ENCODE measurements around the gene RASAL2.
"Not testable (repeated sequence)": the region's sequence is repeated elsewhere in the genome, so short reads cannot be mapped to it uniquely, and the experiment has no call there.

Gene RASAL2

DNA sequence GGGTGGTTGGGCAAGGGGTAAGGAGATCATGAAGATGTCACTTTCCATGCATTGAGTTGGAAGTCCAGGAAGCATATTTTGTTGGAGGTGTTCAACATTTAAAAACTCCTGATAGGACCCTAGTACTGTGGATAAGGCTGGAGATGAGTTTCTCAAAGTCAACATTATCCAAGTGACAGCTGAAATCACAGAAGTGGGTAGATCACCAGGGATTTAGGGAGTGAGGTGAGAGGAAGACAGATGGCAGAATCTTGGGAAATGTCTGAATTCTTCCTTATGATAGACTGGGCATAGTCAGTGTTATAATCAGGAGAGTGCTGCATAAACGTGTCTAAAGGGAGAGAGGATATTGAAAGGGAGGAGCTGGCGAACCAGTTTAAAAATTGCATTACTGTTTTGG lies 5.3 kb upstream of the RASAL2 start:
- H3K4me3 ChIP-seq (ENCODE audit: low read depth, low read length): no peak overlapping the region
- TF ChIP-seq, protein P1, sequence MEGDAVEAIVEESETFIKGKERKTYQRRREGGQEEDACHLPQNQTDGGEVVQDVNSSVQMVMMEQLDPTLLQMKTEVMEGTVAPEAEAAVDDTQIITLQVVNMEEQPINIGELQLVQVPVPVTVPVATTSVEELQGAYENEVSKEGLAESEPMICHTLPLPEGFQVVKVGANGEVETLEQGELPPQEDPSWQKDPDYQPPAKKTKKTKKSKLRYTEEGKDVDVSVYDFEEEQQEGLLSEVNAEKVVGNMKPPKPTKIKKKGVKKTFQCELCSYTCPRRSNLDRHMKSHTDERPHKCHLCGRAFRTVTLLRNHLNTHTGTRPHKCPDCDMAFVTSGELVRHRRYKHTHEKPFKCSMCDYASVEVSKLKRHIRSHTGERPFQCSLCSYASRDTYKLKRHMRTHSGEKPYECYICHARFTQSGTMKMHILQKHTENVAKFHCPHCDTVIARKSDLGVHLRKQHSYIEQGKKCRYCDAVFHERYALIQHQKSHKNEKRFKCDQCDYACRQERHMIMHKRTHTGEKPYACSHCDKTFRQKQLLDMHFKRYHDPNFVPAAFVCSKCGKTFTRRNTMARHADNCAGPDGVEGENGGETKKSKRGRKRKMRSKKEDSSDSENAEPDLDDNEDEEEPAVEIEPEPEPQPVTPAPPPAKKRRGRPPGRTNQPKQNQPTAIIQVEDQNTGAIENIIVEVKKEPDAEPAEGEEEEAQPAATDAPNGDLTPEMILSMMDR (IDR thresholded peaks at IDR 0.05; ENCODE audit: control insufficient read depth, extremely low read depth, insufficient read depth): no peak
- DNase-seq (ENCODE audit: low read depth): no peak

GRCh38 chr1:178091454-178091853 lies 2.5 kb upstream of the RASAL2 start:
- DNase-seq (ENCODE audit: low read depth); H3K4me3 ChIP-seq (ENCODE audit: low read depth, low read length): not testable (repeated sequence)

DNA sequence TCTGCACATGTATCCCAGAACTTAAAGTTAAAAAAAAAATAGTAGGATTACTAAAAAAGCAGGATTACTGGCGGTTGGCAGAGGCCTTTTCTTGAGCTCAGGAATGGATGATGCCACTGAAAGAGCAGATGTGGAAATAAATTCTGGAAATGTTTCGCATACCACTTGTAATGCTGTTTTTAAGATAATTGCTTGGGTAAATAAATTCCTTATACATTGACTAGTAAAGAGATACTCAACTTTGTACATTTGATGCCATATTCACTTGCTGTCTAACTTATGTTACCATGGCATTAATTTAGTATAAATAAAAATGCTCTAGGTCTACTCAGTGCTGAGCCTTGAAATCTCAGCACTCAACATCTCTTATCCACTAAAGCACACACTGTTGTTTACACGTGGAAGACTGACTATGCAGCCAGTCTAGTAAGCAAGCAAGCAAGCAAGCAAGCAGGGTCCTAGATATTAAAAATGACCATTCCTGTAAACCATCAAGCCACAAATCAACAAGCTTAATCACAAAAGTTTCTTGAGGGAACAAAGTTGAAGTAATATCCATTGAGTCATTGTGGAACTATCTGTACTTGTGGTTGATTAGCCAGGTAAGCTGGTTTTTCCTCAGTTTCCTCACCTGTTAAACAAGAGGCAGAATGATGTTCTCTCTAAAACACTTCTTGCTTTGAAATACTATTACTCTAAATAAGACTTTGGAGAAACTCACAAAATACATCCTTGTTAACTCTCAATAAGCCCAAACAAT lies 1.7 kb upstream of the RASAL2 start:
- peak overlapping the region; percentile 79; the same call in 1 of the 2 replicates for H3K4me3 ChIP-seq (ENCODE audit: low read depth, low read length)
- no peak for DNase-seq (ENCODE audit: low read depth)
- TF ChIP-seq, protein P1 (IDR thresholded peaks at IDR 0.05; ENCODE audit: control insufficient read depth, extremely low read depth, insufficient read depth): no peak

DNA sequence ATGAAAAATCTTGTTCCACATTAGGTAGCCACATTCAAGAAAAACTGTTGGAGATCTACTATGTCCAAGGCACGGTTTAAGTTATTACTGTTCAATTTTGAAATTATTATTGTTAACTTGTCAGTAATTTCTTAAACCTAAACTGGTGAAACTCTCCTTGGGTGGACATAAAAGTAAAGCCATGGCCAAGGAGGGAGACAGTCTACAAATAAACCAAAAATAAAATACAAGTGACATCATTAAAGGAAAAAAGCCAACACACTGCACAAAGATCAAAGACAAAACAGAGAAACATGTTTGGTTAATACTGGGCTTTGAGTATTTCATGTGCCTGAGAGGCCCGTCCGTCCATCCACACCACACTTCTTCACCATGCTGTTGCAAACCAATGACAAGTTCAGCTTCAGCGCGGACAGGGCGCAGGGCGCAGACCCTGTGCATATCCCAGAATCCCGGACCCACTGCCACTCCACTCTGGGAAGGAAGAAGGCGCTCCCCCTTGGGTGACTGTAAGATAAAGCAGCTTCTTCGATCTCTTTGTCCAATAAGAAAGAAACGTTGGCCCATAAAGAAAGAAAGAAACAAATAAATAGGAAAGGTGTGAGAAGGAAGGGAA lies 918 bp upstream of the RASAL2 start:
- DNase-seq (ENCODE audit: low read depth): no peak
- TF ChIP-seq, protein P1 (IDR thresholded peaks at IDR 0.05; ENCODE audit: control insufficient read depth, extremely low read depth, insufficient read depth): 0 out of 2 replicates have a peak, but pooled peaks have one; percentile 8
- H3K4me3 ChIP-seq (ENCODE audit: low read depth, low read length): peak overlapping the region; percentile 79

DNA sequence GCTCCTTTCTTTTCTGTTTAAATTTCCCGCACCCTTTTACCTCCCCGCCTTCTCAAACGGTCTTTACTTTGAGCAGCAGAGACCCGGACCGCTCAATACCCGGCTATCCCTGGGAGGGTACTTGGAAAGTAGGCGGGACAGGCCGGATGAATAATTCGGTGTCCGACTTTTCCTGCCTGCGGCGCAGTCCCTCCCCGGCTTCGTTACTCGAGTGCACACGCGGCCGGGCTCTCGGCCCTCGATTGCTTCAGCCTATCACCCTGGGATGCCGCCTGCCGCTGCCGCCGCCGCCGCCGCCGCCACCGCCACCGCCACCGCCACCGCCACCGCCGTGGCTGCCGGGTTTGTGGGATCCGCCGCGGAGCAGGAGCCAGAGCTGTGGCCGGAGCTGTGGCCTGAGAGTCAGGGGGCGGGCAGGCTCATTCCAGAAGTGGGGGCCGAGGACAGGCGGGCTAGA lies 382 bp upstream of the RASAL2 start:
- H3K4me3 ChIP-seq (ENCODE audit: low read depth, low read length): peak overlapping the region; percentile 79
- peak; percentile 89 for DNase-seq (ENCODE audit: low read depth)
- TF ChIP-seq, protein P1 (IDR thresholded peaks at IDR 0.05; ENCODE audit: control insufficient read depth, extremely low read depth, insufficient read depth): no peak

GRCh38 chr1:178094739-178095645 lies 1.1 kb downstream of the RASAL2 start:
- peak overlapping the region; percentile 79 for H3K4me3 ChIP-seq (ENCODE audit: low read depth, low read length)
- TF ChIP-seq, protein P1 (IDR thresholded peaks at IDR 0.05; ENCODE audit: control insufficient read depth, extremely low read depth, insufficient read depth): no peak
- DNase-seq (ENCODE audit: low read depth): no peak

- no peak for DNase-seq (ENCODE audit: low read depth)
- TF ChIP-seq, protein P1 (IDR thresholded peaks at IDR 0.05; ENCODE audit: control insufficient read depth, extremely low read depth, insufficient read depth): no peak
- H3K4me3 ChIP-seq (ENCODE audit: low read depth, low read length): no peak overlapping the region
Measured at GRCh38 chr1:178096421-178096820, 2.5 kb downstream of the RASAL2 start.

All from LNCaP clone FGC (cell line).